Osteoblast (primary cell): Measurements from ENCODE around the gene SCG5. TPM values are rescaled to one million over a fixed set of nuclear protein-coding genes. Genes with fewer than 3 reads are reported as not detected.
A peak's percentile ranks its signal among the peaks of the same experiment; 100 is the strongest.

ENCODE experiments used
- DNase-seq: peaks from one replicate; pipeline ENCODE4 v3.0.0; 2011; ENCODE audit warnings: low spot score, mixed read lengths; ENCODE audit not compliant: insufficient read length; ENCODE audit errors: missing footprints
- H2AFZ ChIP-seq: 2 replicates; pipeline ENCODE4 v1.6.0; 2011; ENCODE audit warnings: mild to moderate bottlenecking, low read length
- H3K27ac ChIP-seq: 2 replicates; pipeline ENCODE4 v1.5.1; 2011; ENCODE audit warnings: mild to moderate bottlenecking, low read depth, low read length, moderate library complexity
- H3K27me3 ChIP-seq: 2 replicates; pipeline ENCODE4 v1.6.0; 2012; ENCODE audit warnings: mild to moderate bottlenecking, control low read depth, inconsistent platforms, low read length, moderate library complexity; ENCODE audit not compliant: insufficient read depth
- H3K36me3 ChIP-seq: 2 replicates; pipeline ENCODE4 v1.5.1; 2011; ENCODE audit warnings: mild to moderate bottlenecking, low read length, control low read depth, moderate library complexity; ENCODE audit not compliant: insufficient read depth
- H3K4me1 ChIP-seq: 2 replicates; pipeline ENCODE4 v1.5.1; 2011; ENCODE audit warnings: mild to moderate bottlenecking, low read length, control low read depth, moderate library complexity; ENCODE audit not compliant: insufficient read depth
- H3K4me2 ChIP-seq: 2 replicates; pipeline ENCODE4 v1.6.0; 2011; ENCODE audit warnings: mild to moderate bottlenecking, low read length; ENCODE audit not compliant: insufficient read depth
- H3K4me3 ChIP-seq: fragments of 200-600 bp; sonication (generic); 3 replicates; pipeline ENCODE4 v1.5.1; 2012; ENCODE audit warnings: mild to moderate bottlenecking, low read length, inconsistent platforms; ENCODE audit not compliant: insufficient read depth
- H3K79me2 ChIP-seq: 2 replicates; pipeline ENCODE4 v1.6.0; 2012; ENCODE audit warnings: mild to moderate bottlenecking, low read length, control low read depth, inconsistent platforms; ENCODE audit not compliant: insufficient read depth
- H3K9me3 ChIP-seq: 2 replicates; pipeline ENCODE4 v1.5.1; 2011; ENCODE audit warnings: low read depth, low read length, control low read depth
- H4K20me1 ChIP-seq: 2 replicates; pipeline ENCODE4 v1.6.0; 2012; ENCODE audit warnings: mild to moderate bottlenecking, low read length, control low read depth; ENCODE audit not compliant: insufficient read depth
- CTCF ChIP-seq: IDR thresholded peaks from 2 replicates; pipeline ENCODE4 v1.5.1; 2011; ENCODE audit warnings: mild to moderate bottlenecking, low read depth, low read length, moderate library complexity; ENCODE audit errors: extremely low read depth
- total RNA-seq: library from RNA; depleted of rRNA; stranded (reverse); fragments of >200 nt; gene quantifications from 2 replicates; pipeline ENCODE4 v1.2.3, GENCODE V29; 2012

Gene SCG5
- total RNA-seq, 1 donor: 9.0 TPM

GRCh38 chr15:32671339-32672325, 30.1 kb downstream of the SCG5 start:
- Histone ChIP-seq H3K9me3 (no peaks in the 10 kb centered on the region), H3K4me3 (peak overlapping the region; percentile 60), H2AFZ (peak overlapping the region; percentile 73), H4K20me1 (no peaks in the 10 kb centered on the region), H3K4me2 (peak overlapping the region; percentile 64), H3K27ac (peak overlapping the region; percentile 87), H3K27me3 (no peaks in the 10 kb centered on the region), H3K4me1 (peaks cover 44% of the 10 kb centered on the region), H3K79me2 (peaks cover 4% of the 10 kb centered on the region), H3K36me3 (no peaks in the 10 kb centered on the region)
- TF ChIP-seq CTCF: no peak
- peak; percentile 88 for DNase-seq

GRCh38 chr15:32674681-32675080, 33.2 kb downstream of the SCG5 start:
- Histone ChIP-seq H2AFZ (no peak overlapping the region), H3K4me1 (peaks cover 44% of the 10 kb centered on the region), H4K20me1 (no peaks in the 10 kb centered on the region), H3K79me2 (peaks cover 4% of the 10 kb centered on the region), H3K4me2 (no peak overlapping the region), H3K9me3 (no peaks in the 10 kb centered on the region), H3K4me3 (no peak overlapping the region), H3K27me3 (no peaks in the 10 kb centered on the region), H3K36me3 (no peaks in the 10 kb centered on the region), H3K27ac (no peak overlapping the region)
- TF ChIP-seq CTCF: no peak
- no peak for DNase-seq

GRCh38 chr15:32675466-32675865, 34.0 kb downstream of the SCG5 start:
- Histone ChIP-seq H3K27ac (no peak overlapping the region), H3K79me2 (peaks cover 4% of the 10 kb centered on the region), H2AFZ (no peak overlapping the region), H4K20me1 (no peaks in the 10 kb centered on the region), H3K36me3 (no peaks in the 10 kb centered on the region), H3K4me1 (peaks cover 37% of the 10 kb centered on the region), H3K4me3 (no peak overlapping the region), H3K4me2 (no peak overlapping the region), H3K27me3 (no peaks in the 10 kb centered on the region), H3K9me3 (no peaks in the 10 kb centered on the region)
- DNase-seq: no peak
- no peak for TF ChIP-seq CTCF

GRCh38 chr15:32676169-32676568, 34.7 kb downstream of the SCG5 start:
- no peak overlapping the region for H3K4me3 ChIP-seq
- no peak overlapping the region for H3K4me2 ChIP-seq
- no peaks in the 10 kb centered on the region for H3K27me3 ChIP-seq
- TF ChIP-seq CTCF: no peak
- no peaks in the 10 kb centered on the region for H3K9me3 ChIP-seq
- peaks cover 4% of the 10 kb centered on the region for H3K79me2 ChIP-seq
- H2AFZ ChIP-seq: no peak overlapping the region
- no peak overlapping the region for H3K27ac ChIP-seq
- no peak for DNase-seq
- no peaks in the 10 kb centered on the region for H3K36me3 ChIP-seq
- H4K20me1 ChIP-seq: no peaks in the 10 kb centered on the region
- peaks cover 30% of the 10 kb centered on the region for H3K4me1 ChIP-seq
